Gastroesophageal sphincter (tissue), 4 donors: ENCODE measurements around the gene TENT5C. TPM values are rescaled to one million over a fixed set of nuclear protein-coding genes. Genes with fewer than 3 reads are reported as not detected.
"Not testable (repeated sequence)": the region's sequence is repeated elsewhere in the genome, so short reads cannot be mapped to it uniquely, and the experiment has no call there.

Experiments
- ATAC-seq: fragments of 150-250 bp; one replicate; pipeline ENCODE4 v1.9.1; 2016; ENCODE audit warnings: mild to moderate bottlenecking, moderate library complexity
- H3K27ac ChIP-seq, 4 donors: fragments of 200-600 bp; sonication (generic) in 3 of 4; 1 replicate in 3 of 4; 2 replicates in 1 of 4; pipeline ENCODE4 v1.5.1; 2016 to 2019
- H3K27me3 ChIP-seq: fragments of 200-600 bp; sonication (generic); one replicate; pipeline ENCODE4 v1.5.1; 2019
- H3K36me3 ChIP-seq, 2 donors: fragments of 200-600 bp; sonication (generic); one replicate each; pipeline ENCODE4 v1.5.1; 2019; ENCODE audit warnings: control low read depth in 1 of 2
- H3K4me1 ChIP-seq, 3 donors: fragments of 200-600 bp; sonication (generic); 1 replicate in 2 of 3; 2 replicates in 1 of 3; pipeline ENCODE4 v1.5.1; 2016 to 2019; ENCODE audit warnings: control low read depth in 2 of 3
- H3K4me3 ChIP-seq, 2 donors: fragments of 200-600 bp; sonication (generic); one replicate each; pipeline ENCODE4 v1.5.1; 2019; ENCODE audit warnings: mild to moderate bottlenecking in 1 of 2, moderate library complexity in 1 of 2
- H3K9me3 ChIP-seq, 3 donors: fragments of 200-600 bp; sonication (generic); one replicate each; pipeline ENCODE4 v1.5.1; 2017 to 2019; ENCODE audit warnings: control low read depth in 2 of 3
- EP300 ChIP-seq: sonication (generic); formaldehyde crosslinking; IDR thresholded peaks from one replicate; pipeline ENCODE4 v1.6.1; 2017; ENCODE audit warnings: antibody characterized with exemption, mild to moderate bottlenecking
- POLR2A ChIP-seq, 2 donors: fragments of 450-650 bp; IDR thresholded peaks; one replicate each; pipeline ENCODE4 v1.6.1; 2017; ENCODE audit warnings: antibody characterized with exemption in 2 of 2, mild to moderate bottlenecking in 2 of 2, moderate library complexity in 1 of 2
- POLR2AphosphoS5 ChIP-seq: sonication (generic); formaldehyde crosslinking; IDR thresholded peaks from one replicate; pipeline ENCODE4 v1.6.1; 2017; ENCODE audit warnings: antibody characterized with exemption
- WGBS, 2 donors: methylation state at CpG; one replicate each; pipeline ENCODE4 v1.1.5; 2018; ENCODE audit warnings: low coverage in 1 of 2; 5-methylcytosine and 5-hydroxymethylcytosine counted together
- total RNA-seq, 4 donors: library from RNA; depleted of rRNA; stranded (reverse); fragments of >200 nt; gene quantifications; one replicate each; pipeline ENCODE4 v1.1.0, GENCODE V29; 2016
- TF ChIP-seq, protein P1 (sequence below), 4 experiments: fragments of 200-600 bp in 2 of 4; fragments of 450-650 bp in 2 of 4; sonication (generic) in 1 of 4; IDR thresholded peaks; one replicate each; pipeline ENCODE4 v1.5.1; 2017 to 2019; ENCODE audit warnings: antibody characterized with exemption in 4 of 4, mild to moderate bottlenecking in 2 of 4, moderate library complexity in 2 of 4

Gene TENT5C
- 1 to 10 TPM; 1.5 to 6.1 (median 3.2) TPM for total RNA-seq

DNA sequence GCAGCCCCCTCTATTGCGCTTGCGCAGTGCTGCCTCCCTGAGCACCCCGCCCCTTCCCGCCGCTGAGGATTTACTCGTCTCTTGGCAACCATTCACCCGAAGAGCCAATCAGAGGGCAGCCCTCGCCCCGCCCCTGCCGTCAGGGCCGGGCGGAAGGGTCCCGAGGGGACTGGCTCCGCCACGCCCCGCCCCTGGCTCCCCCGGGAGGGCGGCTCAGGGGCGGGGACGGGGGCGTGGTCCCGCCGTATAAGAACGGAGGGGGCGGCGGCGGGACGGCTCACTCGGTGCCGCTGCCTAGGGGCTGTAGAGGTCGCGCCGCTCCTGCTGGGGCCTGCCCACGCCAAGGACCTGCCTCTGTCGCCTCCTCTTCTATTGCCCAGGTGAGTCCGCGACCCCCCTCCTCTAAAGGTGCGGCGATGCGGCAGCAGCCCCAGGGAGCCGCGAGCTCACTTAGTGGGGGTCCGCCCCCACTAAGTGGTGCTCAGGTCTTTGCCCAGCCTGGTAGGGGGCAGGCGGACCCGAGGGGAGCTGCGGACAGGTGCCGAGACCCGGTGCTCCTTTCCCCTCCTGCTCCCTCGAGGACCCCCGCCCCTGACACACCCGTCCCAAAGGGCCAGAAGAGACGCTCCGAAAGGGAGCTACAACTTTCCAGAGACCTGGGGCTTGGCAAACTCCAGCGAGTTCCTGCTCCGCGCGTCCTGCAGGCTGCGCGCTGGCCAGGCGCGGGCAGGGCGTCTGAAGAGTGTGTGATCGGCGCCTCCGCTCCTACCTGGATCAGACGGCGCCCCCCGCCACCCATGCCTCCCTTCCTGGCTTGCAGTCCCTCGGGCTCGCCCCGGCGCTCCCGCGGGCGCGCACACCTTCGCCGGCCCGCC is at the start of gene TENT5C:
TSS of gene TENT5C (plus strand) at position 275 of the 875 bp plus-strand sequence. CDS start 16,821 bp downstream, outside the sequence.
- TF ChIP-seq, protein P1, sequence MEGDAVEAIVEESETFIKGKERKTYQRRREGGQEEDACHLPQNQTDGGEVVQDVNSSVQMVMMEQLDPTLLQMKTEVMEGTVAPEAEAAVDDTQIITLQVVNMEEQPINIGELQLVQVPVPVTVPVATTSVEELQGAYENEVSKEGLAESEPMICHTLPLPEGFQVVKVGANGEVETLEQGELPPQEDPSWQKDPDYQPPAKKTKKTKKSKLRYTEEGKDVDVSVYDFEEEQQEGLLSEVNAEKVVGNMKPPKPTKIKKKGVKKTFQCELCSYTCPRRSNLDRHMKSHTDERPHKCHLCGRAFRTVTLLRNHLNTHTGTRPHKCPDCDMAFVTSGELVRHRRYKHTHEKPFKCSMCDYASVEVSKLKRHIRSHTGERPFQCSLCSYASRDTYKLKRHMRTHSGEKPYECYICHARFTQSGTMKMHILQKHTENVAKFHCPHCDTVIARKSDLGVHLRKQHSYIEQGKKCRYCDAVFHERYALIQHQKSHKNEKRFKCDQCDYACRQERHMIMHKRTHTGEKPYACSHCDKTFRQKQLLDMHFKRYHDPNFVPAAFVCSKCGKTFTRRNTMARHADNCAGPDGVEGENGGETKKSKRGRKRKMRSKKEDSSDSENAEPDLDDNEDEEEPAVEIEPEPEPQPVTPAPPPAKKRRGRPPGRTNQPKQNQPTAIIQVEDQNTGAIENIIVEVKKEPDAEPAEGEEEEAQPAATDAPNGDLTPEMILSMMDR (IDR thresholded peaks at IDR 0.05), result no peak
- TF ChIP-seq EP300, result no peak
- peak; percentile 80 for TF ChIP-seq POLR2AphosphoS5
- peak; percentile 90 to 92 for TF ChIP-seq POLR2A (IDR thresholded peaks at IDR 0.05)
- Histone ChIP-seq H3K4me3 (peak within 1 kb of the TSS; percentile 61 to 83), H3K27ac (peak within 1 kb of the TSS; percentile 66 to 91 (median 88)), H3K9me3 (no peaks in the 10 kb centered on the region), H3K4me1 (peaks cover 0 to 48% (median 0%) of the 10 kb centered on the region in 3 donors), H3K27me3 (no peaks in the 10 kb centered on the region), H3K36me3 (no peaks in the 10 kb centered on the region)
- 0% methylated on average over 2 to 3 of the region's 79 CpGs for WGBS, 2 donors
- peak; percentile 96 for ATAC-seq

DNA sequence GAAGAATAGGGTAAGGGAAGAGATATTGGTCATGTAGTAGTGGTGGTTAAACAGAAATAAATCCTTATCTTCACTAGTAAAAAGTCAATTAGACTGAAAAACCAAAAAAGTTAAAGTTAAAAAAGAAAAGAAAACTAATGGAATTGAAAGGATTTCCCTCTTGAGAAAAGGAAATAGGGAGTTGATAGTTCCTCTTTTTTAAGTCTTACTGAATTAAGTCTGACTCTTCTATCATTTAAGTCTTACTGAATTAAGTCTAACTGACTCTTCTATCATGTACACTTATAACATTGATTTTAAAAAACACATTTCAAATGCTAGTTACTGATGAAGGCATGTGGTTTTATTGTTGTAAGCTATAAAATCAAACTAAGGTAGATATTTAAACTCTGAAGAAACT is 49.5 kb upstream of the TENT5C start:
- no peak for TF ChIP-seq EP300
- no peak for TF ChIP-seq POLR2A (IDR thresholded peaks at IDR 0.05)
- TF ChIP-seq, protein P1 (IDR thresholded peaks at IDR 0.05), result no peak
- no peak for TF ChIP-seq POLR2AphosphoS5
- no peak for ATAC-seq
- Histone ChIP-seq H3K27me3 (no peaks in the 10 kb centered on the region), H3K36me3 (no peaks in the 10 kb centered on the region), H3K27ac (no peak overlapping the region), H3K4me3 (no peak overlapping the region), H3K9me3 (peaks cover 0 to 10% (median 0%) of the 10 kb centered on the region in 3 donors), H3K4me1 (no peaks in the 10 kb centered on the region)

DNA sequence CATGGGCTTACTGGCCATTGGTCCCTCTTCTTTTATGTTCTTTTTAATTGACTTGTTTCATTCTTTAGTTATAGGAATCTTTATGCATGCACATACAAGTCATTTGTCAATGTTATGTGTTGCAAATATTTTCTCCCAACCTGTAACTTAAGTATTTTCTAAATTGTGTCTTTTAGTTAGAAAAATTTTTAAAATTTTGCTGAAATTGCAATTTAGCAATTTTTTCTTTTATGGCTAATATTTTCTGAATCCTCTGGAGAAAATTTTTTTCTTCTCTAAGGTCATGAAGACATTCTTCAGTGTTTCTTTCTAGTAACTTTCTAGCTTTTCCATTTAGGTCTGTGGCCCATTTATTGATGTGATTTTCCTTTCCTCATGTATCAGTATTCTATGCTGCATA is 48.9 kb upstream of the TENT5C start:
- ATAC-seq, result no peak
- H3K27ac ChIP-seq, result no peak overlapping the region
- no peaks in the 10 kb centered on the region for H3K27me3 ChIP-seq
- H3K36me3 ChIP-seq, result no peaks in the 10 kb centered on the region
- peaks cover 0 to 10% (median 0%) of the 10 kb centered on the region in 3 donors for H3K9me3 ChIP-seq
- H3K4me3 ChIP-seq, result no peak overlapping the region
- TF ChIP-seq POLR2AphosphoS5, result no peak
- no peaks in the 10 kb centered on the region for H3K4me1 ChIP-seq

DNA sequence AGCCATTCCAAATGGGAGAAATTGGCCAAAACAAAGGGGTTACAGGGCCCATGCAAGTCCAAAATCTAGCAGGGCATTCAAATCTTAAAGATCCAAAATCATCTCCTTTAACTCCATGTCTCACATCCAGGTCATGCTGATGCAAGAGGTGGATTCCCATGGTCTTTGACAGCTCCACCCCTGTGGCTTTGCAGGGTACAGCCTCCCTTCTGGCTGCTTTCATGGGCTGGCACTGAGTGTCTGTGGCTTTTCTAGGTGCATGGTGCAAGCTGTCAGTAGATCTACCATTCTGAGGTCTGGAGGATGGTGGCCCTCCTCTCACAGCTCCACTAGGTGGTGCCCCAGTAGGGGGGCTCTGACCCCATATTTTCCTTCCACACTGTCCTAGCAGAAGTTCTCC is 47.4 kb upstream of the TENT5C start:
- H3K9me3 ChIP-seq, result peaks cover 0 to 10% (median 0%) of the 10 kb centered on the region in 3 donors
- not testable (repeated sequence) for H3K27me3 ChIP-seq, H3K4me1 ChIP-seq, ATAC-seq, H3K27ac ChIP-seq, H3K36me3 ChIP-seq, H3K4me3 ChIP-seq

DNA sequence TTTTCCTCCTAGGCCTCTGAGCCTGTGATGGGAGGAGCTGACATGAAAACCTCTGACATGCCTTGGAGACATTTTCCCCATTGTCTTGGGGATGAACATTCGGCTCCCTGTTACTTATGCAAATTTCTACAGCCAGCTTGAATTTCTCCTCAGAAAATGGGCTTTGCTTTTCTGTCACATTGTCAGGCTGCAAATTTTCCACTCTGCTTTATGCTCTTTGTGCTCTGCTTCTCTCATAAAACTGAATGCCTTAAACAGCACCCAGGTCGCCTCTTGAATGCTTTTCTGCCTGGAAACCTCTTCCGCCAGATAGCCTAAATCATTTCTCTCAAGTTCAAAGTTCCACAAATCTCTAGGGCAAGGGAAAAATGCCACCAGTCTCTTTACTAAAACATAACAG is 46.7 kb upstream of the TENT5C start:
- H3K4me3 ChIP-seq, result no peak overlapping the region
- no peaks in the 10 kb centered on the region for H3K27me3 ChIP-seq
- H3K9me3 ChIP-seq, result peaks cover 0 to 10% (median 0%) of the 10 kb centered on the region in 3 donors
- no peaks in the 10 kb centered on the region for H3K4me1 ChIP-seq
- no peak overlapping the region for H3K27ac ChIP-seq
- H3K36me3 ChIP-seq, result no peaks in the 10 kb centered on the region
- TF ChIP-seq POLR2AphosphoS5 (no peak), EP300 (no peak), POLR2A (IDR thresholded peaks at IDR 0.05) (no peak)
- TF ChIP-seq, protein P1 (IDR thresholded peaks at IDR 0.05), result no peak
- no peak for ATAC-seq
- 73 to 96% methylated on average over 3 of the region's 3 CpGs for WGBS, 2 donors

DNA sequence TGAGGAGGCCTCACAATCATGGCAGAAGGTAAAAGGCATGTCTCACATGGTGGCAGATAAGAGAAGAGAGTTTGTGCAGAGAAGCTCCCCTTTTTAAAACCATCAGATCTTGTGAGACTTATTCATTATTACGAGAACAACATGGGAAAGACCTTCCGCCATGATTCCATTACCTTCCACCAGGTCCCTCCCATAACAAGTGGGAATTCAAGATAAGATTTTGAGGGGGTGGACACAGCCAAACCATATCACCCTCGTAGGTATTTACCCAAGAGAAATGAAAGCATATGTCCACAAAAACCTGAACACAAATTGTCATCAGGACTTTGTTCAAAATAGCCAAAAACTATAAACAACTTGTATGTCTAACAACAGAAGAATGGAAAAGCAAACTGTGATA is 45.9 kb upstream of the TENT5C start:
- Histone ChIP-seq H3K36me3 (no peaks in the 10 kb centered on the region), H3K4me3 (no peak overlapping the region), H3K27me3 (no peaks in the 10 kb centered on the region), H3K9me3 (peaks cover 0 to 10% (median 0%) of the 10 kb centered on the region in 3 donors), H3K27ac (no peak overlapping the region), H3K4me1 (no peaks in the 10 kb centered on the region)
- WGBS, 2 donors, result 79 to 100% methylated on average over 2 to 3 of the region's 3 CpGs
- ATAC-seq, result no peak
- TF ChIP-seq POLR2AphosphoS5 (no peak), EP300 (no peak), POLR2A (IDR thresholded peaks at IDR 0.05) (no peak)
- TF ChIP-seq, protein P1 (IDR thresholded peaks at IDR 0.05), result no peak
